ENCODE measurements around the gene CD1C. TPM values are rescaled to one million over a fixed set of nuclear protein-coding genes. Genes with fewer than 3 reads are reported as not detected.

The CD1C gene
- total RNA-seq, 2 experiments from 2014 or later, result 2.6 to 28.7 TPM

- TF ChIP-seq EZH2phosphoT487 (IDR thresholded peaks at IDR 0.05; ENCODE audit: borderline replicate concordance, low read depth, low read length), result no peak
- TF ChIP-seq CTCF (conservative IDR thresholded peaks at IDR 0.05; ENCODE audit: low read length), result no peak
- CTCF ChIA-PET (ENCODE audit: unreplicated experiment), result no interaction called here
- peak; percentile 16 for DNase-seq (ENCODE audit: low spot score)
Observed at GRCh38 chr1:158257888-158258287, 31.8 kb upstream of the CD1C start.

GRCh38 chr1:158259117-158259516 lies 30.6 kb upstream of the CD1C start:
- Histone ChIP-seq H2AFZ (ENCODE audit: low read length) (no peak overlapping the region), H3K9me2 (ENCODE audit: insufficient read depth, low read length) (no peaks in the 10 kb centered on the region), H3K4me2 (ENCODE audit: low read length) (no peak overlapping the region), H3K36me3 (ENCODE audit: insufficient read depth, low read length) (no peaks in the 10 kb centered on the region), H3K9me3 (ENCODE audit: low read length) (no peaks in the 10 kb centered on the region), H3K4me3 (ENCODE audit: low read depth, low read length, poor library complexity, severe bottlenecking) (no peak overlapping the region), H3K4me1 (ENCODE audit: insufficient read depth, low read length, poor library complexity, severe bottlenecking) (peaks cover 21% of the 10 kb centered on the region), H3K79me2 (ENCODE audit: insufficient read depth, low read depth, low read length) (no peaks in the 10 kb centered on the region), H3K27ac (ENCODE audit: low read depth, low read length, poor library complexity, severe bottlenecking) (no peak overlapping the region), H4K20me1 (ENCODE audit: insufficient read depth, low read length) (no peaks in the 10 kb centered on the region)
- TF ChIP-seq EZH2phosphoT487 (IDR thresholded peaks at IDR 0.05; ENCODE audit: borderline replicate concordance, low read depth, low read length) (no peak), CTCF (conservative IDR thresholded peaks at IDR 0.05; ENCODE audit: low read length) (no peak)
- intact Hi-C loops (cut with micrococcal nuclease; ENCODE audit: unreplicated experiment), result no loop called here
- POLR2A ChIA-PET, result interaction anchor here (0.6 kb wide), 2 partner anchors 23 to 27 kb away, joined by 3 to 4 read pairs; no protein-coding TSS in a partner anchor
- CTCF ChIA-PET (ENCODE audit: unreplicated experiment), result no interaction called here
- BruUV-seq (replicated peaks), result no TSS peak
- no peak for DNase-seq (ENCODE audit: low spot score)

More at GRCh38 chr1:158257888-158258287, 31.8 kb upstream of the CD1C start:
- Histone ChIP-seq H3K27ac (ENCODE audit: low read depth, low read length, poor library complexity, severe bottlenecking) (no peak overlapping the region), H3K4me3 (ENCODE audit: low read depth, low read length, poor library complexity, severe bottlenecking) (no peak overlapping the region), H2AFZ (ENCODE audit: low read length) (peak overlapping the region; percentile 65; the same call in 1 of the 2 replicates), H3K79me2 (ENCODE audit: insufficient read depth, low read depth, low read length) (no peaks in the 10 kb centered on the region), H4K20me1 (ENCODE audit: insufficient read depth, low read length) (no peaks in the 10 kb centered on the region), H3K4me2 (ENCODE audit: low read length) (peak overlapping the region; percentile 20), H3K9me3 (ENCODE audit: low read length) (no peaks in the 10 kb centered on the region), H3K9me2 (ENCODE audit: insufficient read depth, low read length) (no peaks in the 10 kb centered on the region), H3K36me3 (ENCODE audit: insufficient read depth, low read length) (no peaks in the 10 kb centered on the region), H3K4me1 (ENCODE audit: insufficient read depth, low read length, poor library complexity, severe bottlenecking) (peaks cover 22% of the 10 kb centered on the region)
- no TSS peak for BruUV-seq (replicated peaks)
- POLR2A ChIA-PET, result interaction anchor here (1.0 to 1.7 kb wide), 2 partner anchors 11 to 26 kb away, joined by 3 to 6 read pairs; no protein-coding TSS in a partner anchor
- intact Hi-C loops (cut with micrococcal nuclease; ENCODE audit: unreplicated experiment), result no loop called here

GRCh38 chr1:158272681-158273080 lies 17.0 kb upstream of the CD1C start:
- CTCF ChIA-PET (ENCODE audit: unreplicated experiment), result no interaction called here
- Histone ChIP-seq H3K9me2 (ENCODE audit: insufficient read depth, low read length) (no peaks in the 10 kb centered on the region), H3K9me3 (ENCODE audit: low read length) (no peaks in the 10 kb centered on the region), H2AFZ (ENCODE audit: low read length) (no peak overlapping the region), H3K4me1 (ENCODE audit: insufficient read depth, low read length, poor library complexity, severe bottlenecking) (no peaks in the 10 kb centered on the region), H3K79me2 (ENCODE audit: insufficient read depth, low read depth, low read length) (no peaks in the 10 kb centered on the region), H3K4me3 (ENCODE audit: low read depth, low read length, poor library complexity, severe bottlenecking) (no peak overlapping the region), H3K4me2 (ENCODE audit: low read length) (no peak overlapping the region), H3K27ac (ENCODE audit: low read depth, low read length, poor library complexity, severe bottlenecking) (no peak overlapping the region), H3K36me3 (ENCODE audit: insufficient read depth, low read length) (no peaks in the 10 kb centered on the region), H4K20me1 (ENCODE audit: insufficient read depth, low read length) (no peaks in the 10 kb centered on the region)
- DNase-seq (ENCODE audit: low spot score), result no peak
- no TSS peak for BruUV-seq (replicated peaks)
- POLR2A ChIA-PET, result interaction anchor here (0.7 kb wide), 1 partner anchor 1646 kb away, joined by 5 read pairs; no protein-coding TSS in a partner anchor
- TF ChIP-seq EZH2phosphoT487 (IDR thresholded peaks at IDR 0.05; ENCODE audit: borderline replicate concordance, low read depth, low read length), result no peak
- no peak for TF ChIP-seq CTCF (conservative IDR thresholded peaks at IDR 0.05; ENCODE audit: low read length)
- intact Hi-C loops (cut with micrococcal nuclease; ENCODE audit: unreplicated experiment), result no loop called here
